Adrenal gland (tissue), 5 donors: ENCODE data around the gene CATSPER3.

ENCODE experiments used
- POLR2A ChIP-seq, 2 donors: fragments of 450-650 bp; IDR thresholded peaks; one replicate each; pipeline ENCODE4 v1.6.1; 2017; ENCODE audit warnings: antibody characterized with exemption in 2 of 2, mild to moderate bottlenecking in 2 of 2, moderate library complexity in 1 of 2
- TF ChIP-seq, protein P1 (sequence below), 6 experiments: fragments of 450-650 bp in 4 of 6; fragments of 200-600 bp in 2 of 6; sonication (generic) in 1 of 6; IDR thresholded peaks; 1 replicate in 5 of 6; 2 replicates in 1 of 6; pipeline versions ENCODE4 v1.5.1 to v1.8.0; 2016 to 2021; ENCODE audit warnings: antibody characterized with exemption in 6 of 6, mild to moderate bottlenecking in 2 of 6, moderate library complexity in 1 of 6
- donor health status: DM: no; HTN: no; CAD: no.

DNA sequence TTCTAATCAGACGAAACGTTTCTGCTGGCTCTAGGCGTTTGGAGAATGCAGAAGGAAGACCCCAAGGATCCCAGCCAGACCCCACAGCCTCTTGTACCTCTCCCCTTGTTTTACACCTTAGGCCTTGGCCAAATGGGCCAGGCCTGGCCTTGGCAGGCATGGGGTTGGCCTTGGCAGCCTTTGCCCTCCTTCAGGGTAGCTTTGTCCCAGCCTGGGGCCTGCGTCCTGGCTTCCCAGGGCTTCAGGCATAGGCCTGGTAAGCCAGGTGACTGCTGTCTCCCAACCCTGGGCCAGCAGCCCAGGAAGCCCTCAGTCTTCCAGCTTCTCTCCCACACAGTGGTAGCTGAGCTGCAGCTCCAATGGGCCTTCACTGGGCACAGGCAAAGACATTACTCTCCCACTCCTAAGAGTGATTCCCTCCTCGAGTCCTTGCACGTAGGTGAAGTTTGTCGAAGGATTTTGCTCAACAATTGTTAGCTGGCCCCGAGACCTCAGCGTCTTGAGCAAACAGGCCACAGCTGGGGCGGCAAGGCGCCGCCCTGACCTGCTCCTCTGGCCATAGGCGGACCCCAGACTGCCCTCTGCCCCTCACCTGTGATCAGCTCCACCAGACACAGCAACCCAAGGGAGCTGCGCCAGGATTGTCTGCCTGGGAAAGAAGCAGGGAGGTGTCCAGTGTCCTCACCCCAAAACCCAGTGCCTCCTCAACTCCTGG is 67.4 kb downstream of the CATSPER3 start:
- TF ChIP-seq, protein P1, sequence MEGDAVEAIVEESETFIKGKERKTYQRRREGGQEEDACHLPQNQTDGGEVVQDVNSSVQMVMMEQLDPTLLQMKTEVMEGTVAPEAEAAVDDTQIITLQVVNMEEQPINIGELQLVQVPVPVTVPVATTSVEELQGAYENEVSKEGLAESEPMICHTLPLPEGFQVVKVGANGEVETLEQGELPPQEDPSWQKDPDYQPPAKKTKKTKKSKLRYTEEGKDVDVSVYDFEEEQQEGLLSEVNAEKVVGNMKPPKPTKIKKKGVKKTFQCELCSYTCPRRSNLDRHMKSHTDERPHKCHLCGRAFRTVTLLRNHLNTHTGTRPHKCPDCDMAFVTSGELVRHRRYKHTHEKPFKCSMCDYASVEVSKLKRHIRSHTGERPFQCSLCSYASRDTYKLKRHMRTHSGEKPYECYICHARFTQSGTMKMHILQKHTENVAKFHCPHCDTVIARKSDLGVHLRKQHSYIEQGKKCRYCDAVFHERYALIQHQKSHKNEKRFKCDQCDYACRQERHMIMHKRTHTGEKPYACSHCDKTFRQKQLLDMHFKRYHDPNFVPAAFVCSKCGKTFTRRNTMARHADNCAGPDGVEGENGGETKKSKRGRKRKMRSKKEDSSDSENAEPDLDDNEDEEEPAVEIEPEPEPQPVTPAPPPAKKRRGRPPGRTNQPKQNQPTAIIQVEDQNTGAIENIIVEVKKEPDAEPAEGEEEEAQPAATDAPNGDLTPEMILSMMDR (IDR thresholded peaks at IDR 0.05) = no peak
- TF ChIP-seq POLR2A (IDR thresholded peaks at IDR 0.05) = no peak
